K562 (cell line): ENCODE results near the gene RGS6. TPM values are rescaled to one million over a fixed set of nuclear protein-coding genes. Genes with fewer than 3 reads are reported as not detected.

Source experiments
- ATAC-seq: fragments of 200-7000 bp; cut with Tn5 transposase; 3 replicates; pipeline ENCODE4 v1.9.1; 2020; ENCODE audit warnings: moderate library complexity
- BruUV-seq: library from RNA; stranded (reverse); fragments of 400-500 nt; replicated peaks from 2 replicates; lab custom pipeline; 2021; lab: Mats Ljungman, UMichigan
- CTCF ChIA-PET: fragments of 300-600 bp; formaldehyde crosslinking; extraction: SDS; loops from one replicate; lab custom pipeline; 2021; ENCODE audit warnings: low intra/inter-chr PET ratio; lab: Yijun Ruan, JAX
- POLR2A ChIA-PET: fragments of 300-600, 350-650 bp; sonication (Branson Sonifier 250); formaldehyde crosslinking; extraction: SDS; loops from one replicate; lab custom pipeline; 2021; ENCODE audit warnings: antibody characterized with exemption, inconsistent platforms; lab: Yijun Ruan, JAX
- DNase-seq, 4 experiments: peaks; one replicate each; pipeline versions ENCODE4 v3.0.0 to v3.0.0-alpha.2; 2011 to 2018; ENCODE audit warnings: low spot score in 3 of 4, mixed read lengths in 3 of 4; ENCODE audit errors: extremely low read depth in 1 of 4
- FAIRE-seq: peaks from 2 replicates; lab custom pipeline; 2011; peaks lifted over from hg19 to GRCh38; lab: Jason Lieb, UNC
- H2AFZ ChIP-seq: 2 replicates; pipeline ENCODE4 v1.6.0; 2011; ENCODE audit warnings: low read depth, low read length, control low read depth, inconsistent platforms
- H3K27ac ChIP-seq: fragments of 200-600 bp; 3 replicates; pipeline ENCODE4 v1.8.0; 2011; ENCODE audit warnings: low read depth, mild to moderate bottlenecking, control low read depth, inconsistent platforms, low read length, moderate library complexity, mixed read lengths; ENCODE audit errors: extremely low read depth
- H3K27me3 ChIP-seq, 2 experiments: fragments of 300-600 bp in 1 of 2; 2 replicates in 1 of 2; 3 replicates in 1 of 2; pipeline versions ENCODE4 v1.6.0 to v1.8.0; 2011; ENCODE audit warnings: inconsistent platforms in 2 of 2, low read length in 2 of 2, mild to moderate bottlenecking in 1 of 2, mixed read lengths in 1 of 2, moderate library complexity in 1 of 2; ENCODE audit not compliant: control insufficient read depth in 2 of 2, insufficient read depth in 2 of 2
- H3K36me3 ChIP-seq: fragments of 300-600 bp; 3 replicates; pipeline ENCODE4 v1.8.0; 2011; ENCODE audit warnings: mild to moderate bottlenecking, low read length, inconsistent platforms; ENCODE audit not compliant: control insufficient read depth, insufficient read depth
- H3K4me1 ChIP-seq, 2 experiments: fragments of 200-600 bp in 1 of 2; replicated peaks in 1 of 2; 2 replicates in 1 of 2; 3 replicates in 1 of 2; pipeline versions ENCODE4 v1.5.1 to v1.8.0; 2011; ENCODE audit warnings: inconsistent platforms in 2 of 2, low read length in 2 of 2, mild to moderate bottlenecking in 1 of 2, mixed read lengths in 1 of 2, moderate library complexity in 1 of 2; ENCODE audit not compliant: control insufficient read depth in 2 of 2, insufficient read depth in 2 of 2
- H3K4me2 ChIP-seq: 2 replicates; pipeline ENCODE4 v1.6.1; 2011; ENCODE audit warnings: low read length, control low read depth, inconsistent platforms, mixed read lengths; ENCODE audit not compliant: insufficient read depth
- H3K4me3 ChIP-seq: fragments of 200-600 bp; sonication (generic), shearing (Covaris generic); 2 replicates; pipeline ENCODE4 v1.5.1; 2016; ENCODE audit warnings: control low read depth, inconsistent platforms
- H3K79me2 ChIP-seq: fragments of 200-600 bp; 3 replicates; pipeline ENCODE4 v1.8.0; 2011; ENCODE audit warnings: low read length, inconsistent platforms; ENCODE audit not compliant: control insufficient read depth, insufficient read depth
- H3K9ac ChIP-seq, 2 experiments: 2 replicates each; pipeline versions ENCODE4 v1.6.0 to v1.6.1; 2011; ENCODE audit warnings: low read depth in 2 of 2, low read length in 2 of 2, control low read depth in 1 of 2, inconsistent platforms in 1 of 2, mild to moderate bottlenecking in 1 of 2, mixed read lengths in 1 of 2; ENCODE audit not compliant: insufficient read depth in 1 of 2
- H3K9me1 ChIP-seq: one replicate; pipeline ENCODE4 v1.6.0; 2011; ENCODE audit warnings: inconsistent platforms, mild to moderate bottlenecking, low read length, moderate library complexity; ENCODE audit not compliant: control insufficient read depth, insufficient read depth
- H3K9me3 ChIP-seq: replicated peaks from 2 replicates; pipeline ENCODE4 v1.5.1; 2011; ENCODE audit warnings: low read depth, low read length, inconsistent platforms; ENCODE audit not compliant: control insufficient read depth, insufficient read depth
- H4K20me1 ChIP-seq: replicated peaks from 2 replicates; pipeline ENCODE4 v1.6.1; 2011; ENCODE audit warnings: low read length, inconsistent platforms, mixed read lengths; ENCODE audit not compliant: control insufficient read depth, insufficient read depth
- ATF3 ChIP-seq, 2 experiments: fragments of 450-650 bp in 1 of 2; sonication (generic) in 1 of 2; formaldehyde crosslinking in 1 of 2; IDR thresholded peaks in 1 of 2; conservative IDR thresholded peaks in 1 of 2; 2 replicates each; pipeline versions ENCODE4 v1.6.1 to v1.8.1; 2016 to 2023; ENCODE audit warnings: mild to moderate bottlenecking in 2 of 2, moderate library complexity in 2 of 2, inconsistent platforms in 1 of 2, missing genetic modification reagents in 1 of 2
- ZBTB9 ChIP-seq: fragments of 450-650 bp; formaldehyde crosslinking; IDR thresholded peaks from 2 replicates; pipeline ENCODE4 v1.4.0; 2020; ENCODE audit warnings: mild to moderate bottlenecking, moderate library complexity
- WGBS: fragments of 100-300 bp; shearing (Covaris generic); methylation state at CpG from one replicate; pipeline ENCODE4 v1.1.6; 2016; ENCODE audit warnings: low coverage, mixed read lengths; ENCODE audit not compliant: insufficient coverage; ENCODE audit errors: missing lambda C conversion rate; 5-methylcytosine and 5-hydroxymethylcytosine counted together
- in situ Hi-C: fragments of 300-500 bp; cut with MboI; formaldehyde crosslinking; loops from 4 replicates; pipeline ENCODE4 v1.15.0; 2018; ENCODE audit warnings: inconsistent platforms, mixed read lengths
- intact Hi-C: fragments of 100-400 bp; cut with micrococcal nuclease; formaldehyde crosslinking; loops from 2 replicates; pipeline ENCODE4 v1.14.2; 2022
- polyA plus RNA-seq, 8 experiments: library from polyadenylated mRNA; depleted of rRNA in 4 of 8; stranded (reverse) in 5 of 8; unstranded in 3 of 8; fragments of >200 nt; fragmentation: Nextera tagmentation in 2 of 8; fragmentation: Illumina TruSeq in 1 of 8; extraction: Ambion mirVana in 2 of 8; extraction: Trizol in 1 of 8; gene quantifications; 2 replicates each; pipeline versions ENCODE4 v1.2.1 to v1.2.3, GENCODE V29; 2011 to 2014; ENCODE audit warnings: inconsistent platforms in 1 of 8, missing spikeins in 1 of 8
- total RNA-seq, 7 experiments: library from RNA; depleted of rRNA in 6 of 7; stranded (reverse); fragments of >200 nt in 6 of 7; fragmentation: Illumina TruSeq in 2 of 7; extraction: Trizol in 2 of 7; gene quantifications; 2 replicates each; pipeline versions ENCODE4 v1.2.1 to v1.2.3, GENCODE V29; 2011 to 2021; ENCODE audit warnings: low replicate concordance in 1 of 7
- TF ChIP-seq, protein P1 (sequence below): sonication (generic); formaldehyde crosslinking; IDR thresholded peaks from 2 replicates; pipeline ENCODE4 v1.4.0; 2020; ENCODE audit warnings: mild to moderate bottlenecking, missing genetic modification reagents

RGS6 gene
- total and polyA plus RNA-seq, 9 of the 15 experiments (the other 6 are each of a cell fraction or from before 2014, with no cell fraction given): not detected

- ATAC-seq (no peak), DNase-seq (no peak), FAIRE-seq (no peak)
- ChIA-PET POLR2A (interaction anchor here (0.9 kb wide), 1 partner anchor 417 kb away, joined by 3 read pairs; no protein-coding TSS in a partner anchor), CTCF (no interaction called here)
- no TSS peak for BruUV-seq
- no peak overlapping the region for H3K4me3 ChIP-seq
- H3K4me1 ChIP-seq: no peaks in the 10 kb centered on the region; a peak in 1 of 5 replicates
- H3K27me3 ChIP-seq: peaks cover 4 to 45% of the 10 kb centered on the region in 2 experiments; a peak in 3 of 5 replicates
- H2AFZ ChIP-seq: no peak overlapping the region
- no peak overlapping the region for H3K27ac ChIP-seq
- no peaks in the 10 kb centered on the region for H4K20me1 ChIP-seq
- H3K9me1 ChIP-seq: no peaks in the 10 kb centered on the region
- no peaks in the 10 kb centered on the region for H3K36me3 ChIP-seq
- in situ Hi-C loops: no loop called here
- no peaks in the 10 kb centered on the region for H3K9me3 ChIP-seq
- intact Hi-C loops: no loop called here
- 0% methylated on average over 2 of the region's 6 CpGs for WGBS
- TF ChIP-seq ZBTB9 (no peak), ATF3 (IDR thresholded peaks at IDR 0.05) (no peak), ATF3 (CRISPR knock-in tag; conservative IDR thresholded peaks at IDR 0.05) (no peak)
- TF ChIP-seq, protein P1, sequence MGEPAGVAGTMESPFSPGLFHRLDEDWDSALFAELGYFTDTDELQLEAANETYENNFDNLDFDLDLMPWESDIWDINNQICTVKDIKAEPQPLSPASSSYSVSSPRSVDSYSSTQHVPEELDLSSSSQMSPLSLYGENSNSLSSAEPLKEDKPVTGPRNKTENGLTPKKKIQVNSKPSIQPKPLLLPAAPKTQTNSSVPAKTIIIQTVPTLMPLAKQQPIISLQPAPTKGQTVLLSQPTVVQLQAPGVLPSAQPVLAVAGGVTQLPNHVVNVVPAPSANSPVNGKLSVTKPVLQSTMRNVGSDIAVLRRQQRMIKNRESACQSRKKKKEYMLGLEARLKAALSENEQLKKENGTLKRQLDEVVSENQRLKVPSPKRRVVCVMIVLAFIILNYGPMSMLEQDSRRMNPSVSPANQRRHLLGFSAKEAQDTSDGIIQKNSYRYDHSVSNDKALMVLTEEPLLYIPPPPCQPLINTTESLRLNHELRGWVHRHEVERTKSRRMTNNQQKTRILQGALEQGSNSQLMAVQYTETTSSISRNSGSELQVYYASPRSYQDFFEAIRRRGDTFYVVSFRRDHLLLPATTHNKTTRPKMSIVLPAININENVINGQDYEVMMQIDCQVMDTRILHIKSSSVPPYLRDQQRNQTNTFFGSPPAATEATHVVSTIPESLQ (CRISPR knock-in tag): no peak
- no peaks in the 10 kb centered on the region for H3K79me2 ChIP-seq
- no peak overlapping the region for H3K9ac ChIP-seq
- no peak overlapping the region for H3K4me2 ChIP-seq
These were observed 617.6 kb downstream of the RGS6 start for GRCh38 chr14:72549854-72550253.
